NOMO-1 treated with dmso at 0.1 percent for 144 hours (cell line): ENCODE measurements around the gene SEC23B.
A peak's percentile ranks its signal among the peaks of the same experiment; 100 is the strongest.
"Not testable (repeated sequence)": the region's sequence is repeated elsewhere in the genome, so short reads cannot be mapped to it uniquely, and the experiment has no call there.

Experiments used
- DNase-seq: peaks from one replicate; lab custom pipeline; 2025; ENCODE audit not compliant: unreplicated experiment; lab: John Stamatoyannopoulos, UW

The SEC23B gene

DNA sequence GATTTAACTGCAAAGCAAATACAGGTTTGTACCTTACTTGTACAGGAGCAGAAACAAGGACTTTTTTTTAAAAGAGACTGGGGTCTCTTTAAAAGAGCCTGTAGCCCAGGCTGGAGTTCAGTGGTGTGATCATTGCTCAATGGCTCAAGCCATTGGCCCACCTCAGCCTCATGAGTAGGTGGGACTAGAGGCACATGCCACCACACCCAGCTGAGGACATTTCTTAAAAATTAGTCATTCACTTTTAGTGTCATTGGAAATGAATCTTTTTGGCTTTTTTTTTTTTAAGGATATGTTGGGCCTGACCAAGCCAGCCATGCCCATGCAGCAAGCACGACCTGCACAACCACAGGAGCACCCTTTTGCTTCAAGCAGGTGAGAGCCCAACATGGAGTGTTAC lies 16.9 kb downstream of the SEC23B start:
- no peak for DNase-seq

DNA sequence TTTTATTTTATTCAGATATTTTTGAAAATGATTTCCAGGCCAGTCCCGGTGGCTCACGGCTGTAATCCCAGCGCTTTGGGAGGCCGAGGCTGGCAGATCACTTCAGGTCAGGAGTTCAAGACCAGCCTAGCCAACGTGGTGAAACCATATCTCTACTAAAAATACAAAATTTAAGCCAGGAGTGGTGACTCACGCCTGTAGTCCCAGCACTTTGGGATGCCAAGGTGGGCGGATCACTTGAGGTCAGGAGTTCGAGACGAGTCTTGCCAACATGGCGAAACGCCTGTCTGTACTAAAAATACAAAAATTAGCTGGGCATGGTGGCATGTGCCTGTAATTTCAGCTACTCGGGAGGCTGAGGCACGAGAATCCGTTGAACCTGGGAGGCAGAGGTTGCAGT lies 19.0 kb downstream of the SEC23B start:
- not testable (repeated sequence) for DNase-seq

DNA sequence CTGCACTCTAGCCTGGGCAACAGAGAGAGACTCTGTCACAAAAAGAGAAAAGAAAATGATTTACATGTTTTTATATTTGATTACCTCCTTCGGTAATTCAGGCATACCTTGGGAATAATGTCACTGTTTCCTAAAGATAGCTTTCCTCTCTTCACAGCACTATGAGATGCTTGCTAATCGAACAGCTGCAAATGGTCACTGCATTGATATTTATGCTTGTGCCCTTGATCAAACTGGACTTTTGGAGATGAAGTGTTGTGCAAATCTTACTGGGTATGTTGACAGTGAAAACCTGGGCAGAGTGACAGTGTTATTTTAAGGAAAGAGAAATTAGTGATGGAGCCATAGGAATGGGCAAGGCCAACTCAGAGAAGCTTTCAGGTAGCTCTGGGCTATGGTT lies 19.6 kb downstream of the SEC23B start:
- DNase-seq, result no peak

DNA sequence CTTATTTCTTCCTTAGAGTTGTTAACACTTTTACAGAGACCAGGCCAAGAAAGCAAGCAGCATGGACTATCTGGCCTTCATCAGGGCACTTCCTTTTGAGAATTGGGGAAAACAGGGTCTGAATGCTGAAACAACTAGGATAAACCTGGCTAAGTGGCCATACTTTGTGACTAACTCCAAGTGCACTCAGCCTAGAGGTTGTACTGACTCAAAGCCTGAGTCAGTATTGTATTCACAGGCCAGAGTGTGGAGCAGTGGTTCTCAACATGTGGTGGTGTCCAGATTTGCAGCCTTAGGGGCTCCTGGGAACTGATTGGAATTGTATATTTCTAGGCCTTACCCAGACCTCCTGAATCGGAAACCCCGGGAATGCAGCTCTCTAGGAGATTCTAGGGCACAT lies 20.1 kb downstream of the SEC23B start:
- DNase-seq, result no peak

DNA sequence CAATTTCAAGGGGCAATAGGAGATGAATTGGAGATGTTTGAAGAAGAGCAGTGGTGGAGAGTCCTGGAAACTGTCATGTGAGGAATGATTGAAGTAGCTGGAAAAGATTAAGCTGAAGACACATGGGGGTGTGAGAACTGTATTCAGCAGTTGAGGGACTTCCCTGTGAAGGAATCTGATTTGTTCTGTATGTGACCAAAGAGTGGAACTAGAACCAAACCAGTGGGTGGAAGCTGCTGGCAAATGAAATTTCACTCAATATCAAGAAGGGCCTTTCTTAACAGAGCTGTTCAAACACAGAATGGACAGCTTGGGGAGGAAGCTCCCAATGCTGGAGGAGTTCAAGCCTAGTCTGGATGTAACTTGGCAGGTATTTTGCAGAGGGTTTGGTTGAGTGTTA lies 21.3 kb downstream of the SEC23B start:
- DNase-seq, result no peak

DNA sequence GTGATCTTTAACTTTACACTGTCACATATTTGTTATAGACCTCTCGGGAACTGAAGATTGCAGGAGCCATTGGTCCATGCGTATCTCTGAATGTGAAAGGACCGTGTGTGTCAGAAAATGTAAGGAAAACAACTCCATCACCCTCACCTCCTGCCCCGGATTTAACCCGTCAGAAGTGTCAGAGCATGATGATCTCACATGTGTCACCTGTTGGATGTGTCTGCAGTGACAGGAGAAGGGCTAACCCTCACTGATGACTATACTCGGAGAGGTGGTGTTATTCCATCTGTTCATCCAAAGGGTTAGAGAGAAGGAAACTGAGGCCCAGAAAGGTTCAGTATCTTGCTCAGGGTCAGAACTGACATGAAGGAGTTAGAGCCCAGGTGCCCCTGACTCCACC lies 24.9 kb downstream of the SEC23B start:
- no peak for DNase-seq

GRCh38 chr20:18533491-18533890 lies 25.8 kb downstream of the SEC23B start:
- no peak for DNase-seq

DNA sequence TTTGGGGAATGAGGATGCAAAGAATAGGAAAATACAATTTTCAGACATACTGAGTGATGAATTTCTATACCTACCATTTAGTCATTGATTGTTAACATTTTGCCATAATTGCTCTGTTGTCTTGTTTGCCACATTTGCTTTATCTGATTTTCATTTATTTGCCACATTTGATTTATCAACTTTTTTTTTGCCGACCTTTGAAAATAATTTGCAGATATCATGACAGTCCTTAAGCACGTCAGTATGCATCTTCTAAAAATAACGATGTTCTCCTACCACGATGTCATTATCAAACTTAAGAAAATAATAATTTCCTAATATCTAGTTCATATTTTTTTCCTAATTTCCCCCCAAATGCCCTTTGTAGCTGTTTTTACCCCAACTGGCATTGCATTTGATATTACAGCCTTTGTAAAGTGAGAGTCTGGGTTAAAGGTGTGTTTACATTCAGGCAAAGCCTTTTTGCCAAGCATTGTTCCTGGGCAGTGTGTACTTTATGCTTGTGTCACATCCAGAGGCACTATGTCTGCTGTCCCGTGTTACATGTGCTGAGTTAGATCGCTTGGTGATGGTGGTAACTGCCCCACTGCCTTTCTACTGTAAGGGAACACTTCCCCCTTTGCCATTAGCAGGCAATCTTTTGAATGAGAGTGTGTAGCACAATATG lies 26.4 kb downstream of the SEC23B start:
- DNase-seq, result no peak

GRCh38 chr20:18537651-18538050 lies 29.9 kb downstream of the SEC23B start:
- DNase-seq, result no peak

GRCh38 chr20:18541741-18542140 lies 34.0 kb downstream of the SEC23B start:
- no peak for DNase-seq

- no peak for DNase-seq
These were observed 35.5 kb downstream of the SEC23B start for GRCh38 chr20:18543216-18543615.

DNA sequence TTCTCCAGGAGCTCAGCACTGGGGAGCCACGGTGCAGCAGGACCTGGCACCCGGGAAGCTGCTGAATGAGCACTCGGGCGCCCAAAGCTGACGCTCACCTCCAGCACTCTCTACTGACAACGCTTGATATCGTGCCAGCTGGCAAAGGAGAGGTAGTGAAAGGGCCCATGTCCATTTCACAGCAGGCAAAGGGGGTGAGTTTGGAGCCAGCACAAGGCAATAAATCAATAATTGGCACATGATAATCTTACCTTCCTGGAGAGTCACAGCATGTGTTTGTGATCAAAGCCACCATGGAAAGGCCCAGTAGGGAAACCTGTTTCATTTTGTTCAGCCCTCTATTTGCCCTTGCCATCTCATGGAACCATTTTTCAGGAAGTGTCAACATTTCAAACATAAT lies 36.2 kb downstream of the SEC23B start:
- no peak for DNase-seq

DNA sequence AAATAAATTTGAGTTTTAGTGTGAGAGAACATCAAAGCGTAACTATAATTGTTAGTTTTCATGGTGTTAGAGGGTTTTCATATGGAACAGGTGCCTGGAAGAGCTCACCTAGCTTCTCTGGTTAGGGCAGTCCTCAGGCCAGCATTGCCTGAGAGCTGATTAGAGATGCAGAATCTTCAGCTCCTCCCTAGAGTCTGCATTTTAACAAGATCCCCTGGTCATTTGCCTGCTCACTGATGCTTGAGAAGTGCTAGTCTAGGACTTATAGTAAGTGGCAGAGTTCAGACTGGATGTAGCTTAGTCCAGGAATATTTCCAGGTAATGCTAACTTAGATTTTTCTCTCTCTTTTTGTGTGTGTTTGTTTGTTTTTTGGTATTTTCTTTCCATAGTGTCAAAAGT lies 37.8 kb downstream of the SEC23B start:
- no peak for DNase-seq

- no peak for DNase-seq
These were observed 40.7 kb downstream of the SEC23B start for GRCh38 chr20:18548465-18548864.

- no peak for DNase-seq
These were observed 46.0 kb downstream of the SEC23B start for GRCh38 chr20:18553746-18554145.

DNA sequence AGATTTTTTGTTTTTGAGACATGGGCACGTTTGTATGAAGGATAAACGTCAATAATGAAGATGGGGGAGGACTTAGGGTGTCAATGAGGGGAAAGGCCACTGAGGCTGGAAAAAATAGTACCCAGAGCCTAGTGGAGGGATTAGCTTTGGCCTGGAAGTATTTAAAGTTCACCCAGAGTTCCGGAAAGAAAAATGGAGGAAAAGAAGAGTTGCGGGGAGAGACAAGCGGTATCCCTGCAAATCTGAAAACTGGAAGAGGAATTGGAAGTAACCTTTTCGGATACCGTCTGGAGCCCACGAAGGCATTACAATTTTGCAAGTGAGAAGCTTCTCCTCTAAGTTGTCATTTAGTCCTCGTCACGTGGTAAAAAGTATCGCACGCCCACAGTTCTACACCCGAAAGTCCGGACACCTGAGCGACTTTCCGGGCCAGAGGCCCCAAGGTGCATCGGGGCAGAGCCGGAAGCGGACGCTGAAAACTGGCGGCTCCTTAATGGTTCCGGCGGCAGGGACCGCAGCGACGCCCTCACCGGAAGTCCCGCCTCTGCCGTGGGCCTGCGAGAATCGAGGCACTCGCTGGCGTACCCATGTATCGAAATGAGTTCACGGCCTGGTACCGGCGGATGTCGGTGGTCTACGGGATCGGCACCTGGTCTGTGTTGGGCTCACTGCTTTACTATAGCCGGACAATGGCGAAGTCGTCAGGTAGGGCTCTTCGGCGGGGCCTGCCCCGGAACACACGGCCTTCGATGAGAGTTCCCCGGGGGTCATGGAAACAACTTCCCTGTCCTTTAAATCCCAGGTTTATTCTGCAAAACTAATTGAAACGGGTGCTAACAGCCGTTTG lies 59.4 kb downstream of the SEC23B start, which contains the start of gene SMIM26:
Gene SMIM26 (plus strand): TSS at position 541 of the 847 bp plus-strand sequence. CDS start 47 bp downstream, at position 588.
- DNase-seq, result peak; percentile 84

- no peak for DNase-seq
These were observed 60.0 kb downstream of the SEC23B start for GRCh38 chr20:18567739-18568091.

- DNase-seq, result no peak
These were observed 63.3 kb downstream of the SEC23B start for GRCh38 chr20:18571009-18571408.

DNA sequence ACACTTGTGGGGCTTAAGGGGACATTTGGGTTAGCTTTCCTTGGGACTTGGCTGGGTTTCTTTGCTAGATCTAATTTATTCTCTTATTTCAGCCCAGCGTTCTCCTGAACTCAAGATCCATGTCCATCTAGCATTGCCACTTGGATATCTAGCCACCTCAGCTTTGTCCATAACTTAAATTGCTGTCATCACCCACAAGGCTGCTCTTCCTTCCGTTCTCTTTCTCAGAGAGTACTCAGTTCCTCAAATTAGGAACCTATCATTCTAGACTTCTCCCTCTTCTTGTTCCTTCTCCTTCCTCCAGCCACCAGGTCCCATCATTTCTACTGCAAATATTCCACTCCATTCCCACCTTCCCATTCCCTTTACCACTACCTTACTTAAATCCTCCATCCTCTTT lies 63.8 kb downstream of the SEC23B start:
- peak; percentile 55 for DNase-seq

DNA sequence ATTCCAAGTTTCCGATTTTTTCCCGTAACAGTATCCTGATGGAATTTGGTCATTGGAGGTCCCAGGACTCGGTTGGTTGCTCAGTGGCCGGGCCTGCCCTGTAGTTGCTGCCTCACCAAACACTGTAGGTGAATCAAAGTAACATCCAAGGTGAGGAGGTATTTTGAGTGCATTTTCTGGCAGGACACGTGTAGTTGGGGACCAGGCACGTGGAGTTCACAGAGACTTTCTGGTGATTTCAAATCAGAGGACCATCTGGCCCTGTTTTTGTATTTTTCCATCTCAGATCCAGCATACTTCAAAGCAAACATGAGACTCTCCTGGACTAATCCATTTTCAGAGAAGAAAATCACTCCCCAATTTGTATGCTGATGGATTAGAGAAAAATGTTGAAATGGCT lies 70.2 kb downstream of the SEC23B start:
- DNase-seq, result no peak

DNA sequence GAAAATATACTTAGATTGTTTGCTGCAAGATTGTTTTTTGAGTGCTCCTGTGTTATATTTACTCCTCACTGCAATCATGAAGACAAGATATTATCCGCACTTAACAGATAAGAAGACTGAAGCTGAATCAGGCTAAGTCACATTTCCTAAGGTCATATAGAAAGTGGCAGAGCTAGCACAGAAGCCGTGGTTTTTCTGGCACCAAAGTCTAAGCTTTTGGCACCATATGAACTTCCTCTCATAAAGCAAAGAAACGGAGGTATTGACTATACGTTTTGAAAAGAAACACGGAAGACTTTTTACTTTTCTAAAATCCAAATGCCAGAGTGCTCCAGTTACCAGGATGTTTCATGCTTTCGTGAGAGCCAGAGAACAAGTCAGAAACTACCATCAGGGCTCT lies 70.8 kb downstream of the SEC23B start:
- DNase-seq, result no peak

GRCh38 chr20:18580012-18580411 lies 72.3 kb downstream of the SEC23B start:
- no peak for DNase-seq

- no peak for DNase-seq
These were observed 77.4 kb downstream of the SEC23B start for GRCh38 chr20:18585134-18585533.
